ENCODE results near the gene KCNK10. TPM values are rescaled to one million over a fixed set of nuclear protein-coding genes. Genes with fewer than 3 reads are reported as not detected.

The KCNK10 gene, protein sequence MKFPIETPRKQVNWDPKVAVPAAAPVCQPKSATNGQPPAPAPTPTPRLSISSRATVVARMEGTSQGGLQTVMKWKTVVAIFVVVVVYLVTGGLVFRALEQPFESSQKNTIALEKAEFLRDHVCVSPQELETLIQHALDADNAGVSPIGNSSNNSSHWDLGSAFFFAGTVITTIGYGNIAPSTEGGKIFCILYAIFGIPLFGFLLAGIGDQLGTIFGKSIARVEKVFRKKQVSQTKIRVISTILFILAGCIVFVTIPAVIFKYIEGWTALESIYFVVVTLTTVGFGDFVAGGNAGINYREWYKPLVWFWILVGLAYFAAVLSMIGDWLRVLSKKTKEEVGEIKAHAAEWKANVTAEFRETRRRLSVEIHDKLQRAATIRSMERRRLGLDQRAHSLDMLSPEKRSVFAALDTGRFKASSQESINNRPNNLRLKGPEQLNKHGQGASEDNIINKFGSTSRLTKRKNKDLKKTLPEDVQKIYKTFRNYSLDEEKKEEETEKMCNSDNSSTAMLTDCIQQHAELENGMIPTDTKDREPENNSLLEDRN
- total RNA-seq (1.5 and 1.6 TPM in 2 replicates), polyA plus RNA-seq (0.41 and 1.7 TPM in 2 replicates)

DNA sequence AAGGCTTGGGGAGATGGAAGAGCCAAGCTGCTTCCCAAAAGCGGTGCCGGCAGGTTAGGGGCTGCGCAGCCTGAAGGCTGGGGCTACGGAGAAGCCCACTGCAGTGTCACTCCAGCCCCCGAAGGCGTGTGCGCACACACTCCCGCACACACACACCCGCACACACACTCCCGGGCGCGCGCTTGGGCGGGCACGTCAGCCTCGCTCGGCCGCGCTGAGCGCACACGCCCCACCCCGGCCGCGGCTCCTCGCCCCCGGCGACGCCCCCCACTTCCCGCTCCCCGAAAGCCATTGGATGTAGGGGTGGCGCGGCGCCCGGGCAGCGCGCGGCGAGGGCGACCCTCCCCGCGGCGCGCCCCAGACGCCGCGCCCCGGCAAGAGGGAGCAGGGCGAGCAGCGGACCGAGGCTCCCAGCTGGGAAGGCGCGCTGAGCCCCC, at the start of gene KCNK10:
KCNK10 (minus strand) TSS at position 184 of the 437 bp plus-strand sequence. CDS start 471 bp downstream, outside the sequence.
- WGBS (ENCODE audit: low lambda C conversion rate, missing lambda C conversion rate), result 0% methylated on average over 9 of the region's 52 CpGs
- Histone ChIP-seq H3K27me3 (peaks cover 93% of the 10 kb centered on the region), H4K20me1 (ENCODE audit: insufficient read depth, poor library complexity, severe bottlenecking) (no peaks in the 10 kb centered on the region), H2AFZ (peak within 1 kb of the TSS; percentile 45), H3K79me2 (no peaks in the 10 kb centered on the region), H3K36me3 (replicated peaks; ENCODE audit: insufficient read depth, low read depth) (no peaks in the 10 kb centered on the region), H3K4me2 (peak within 1 kb of the TSS; percentile 93), H3K9me3 (ENCODE audit: low read depth) (no peaks in the 10 kb centered on the region), H3K4me3 (peak within 1 kb of the TSS; percentile 29), H3K27ac (no peak within 1 kb of the TSS), H3K4me1 (ENCODE audit: insufficient read depth) (peaks cover 10% of the 10 kb centered on the region), H3K9me2 (replicated peaks; ENCODE audit: insufficient read depth) (no peaks in the 10 kb centered on the region)
- TF ChIP-seq EZH2 (IDR thresholded peaks at IDR 0.05; ENCODE audit: borderline replicate concordance), result no peak
- no peak for TF ChIP-seq EZH2phosphoT487 (IDR thresholded peaks at IDR 0.05; ENCODE audit: low read depth, severe bottlenecking, unreplicated experiment)
- TF ChIP-seq, protein P1, sequence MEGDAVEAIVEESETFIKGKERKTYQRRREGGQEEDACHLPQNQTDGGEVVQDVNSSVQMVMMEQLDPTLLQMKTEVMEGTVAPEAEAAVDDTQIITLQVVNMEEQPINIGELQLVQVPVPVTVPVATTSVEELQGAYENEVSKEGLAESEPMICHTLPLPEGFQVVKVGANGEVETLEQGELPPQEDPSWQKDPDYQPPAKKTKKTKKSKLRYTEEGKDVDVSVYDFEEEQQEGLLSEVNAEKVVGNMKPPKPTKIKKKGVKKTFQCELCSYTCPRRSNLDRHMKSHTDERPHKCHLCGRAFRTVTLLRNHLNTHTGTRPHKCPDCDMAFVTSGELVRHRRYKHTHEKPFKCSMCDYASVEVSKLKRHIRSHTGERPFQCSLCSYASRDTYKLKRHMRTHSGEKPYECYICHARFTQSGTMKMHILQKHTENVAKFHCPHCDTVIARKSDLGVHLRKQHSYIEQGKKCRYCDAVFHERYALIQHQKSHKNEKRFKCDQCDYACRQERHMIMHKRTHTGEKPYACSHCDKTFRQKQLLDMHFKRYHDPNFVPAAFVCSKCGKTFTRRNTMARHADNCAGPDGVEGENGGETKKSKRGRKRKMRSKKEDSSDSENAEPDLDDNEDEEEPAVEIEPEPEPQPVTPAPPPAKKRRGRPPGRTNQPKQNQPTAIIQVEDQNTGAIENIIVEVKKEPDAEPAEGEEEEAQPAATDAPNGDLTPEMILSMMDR (IDR thresholded peaks at IDR 0.05; ENCODE audit: poor library complexity), result no peak
- DNase-seq (ENCODE audit: low spot score), result no peak

DNA sequence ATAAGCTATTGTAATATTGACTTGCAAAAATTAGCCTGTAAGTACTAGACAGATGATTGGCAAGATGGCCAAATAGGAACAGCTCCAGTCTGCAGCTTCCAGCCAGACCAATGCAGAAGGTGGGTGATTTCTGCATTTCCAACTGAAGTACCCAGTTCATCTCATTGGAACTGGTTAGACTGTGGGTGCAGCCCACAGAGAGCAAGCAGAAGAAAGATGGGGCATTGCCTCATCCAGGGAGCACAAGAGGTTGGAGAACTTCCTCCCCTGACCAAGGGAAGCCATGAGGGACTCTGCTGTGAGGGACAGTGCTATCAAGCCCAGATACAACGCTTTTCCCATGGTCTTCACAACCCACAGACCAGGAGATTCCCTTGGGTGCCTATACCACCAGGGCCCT, 46.4 kb upstream of the KCNK10 start:
- Histone ChIP-seq H3K9me2 (replicated peaks; ENCODE audit: insufficient read depth) (no peaks in the 10 kb centered on the region), H3K4me3 (no peak overlapping the region), H3K4me2 (no peak overlapping the region), H3K27me3 (no peaks in the 10 kb centered on the region), H3K4me1 (ENCODE audit: insufficient read depth) (no peaks in the 10 kb centered on the region), H3K79me2 (no peaks in the 10 kb centered on the region), H3K36me3 (replicated peaks; ENCODE audit: insufficient read depth, low read depth) (no peaks in the 10 kb centered on the region), H4K20me1 (ENCODE audit: insufficient read depth, poor library complexity, severe bottlenecking) (no peaks in the 10 kb centered on the region), H2AFZ (no peak overlapping the region), H3K9me3 (ENCODE audit: low read depth) (no peaks in the 10 kb centered on the region), H3K27ac (no peak overlapping the region)
- 83% methylated on average over 1 of the region's 1 CpG for WGBS (ENCODE audit: low lambda C conversion rate, missing lambda C conversion rate)
- TF ChIP-seq EZH2phosphoT487 (IDR thresholded peaks at IDR 0.05; ENCODE audit: low read depth, severe bottlenecking, unreplicated experiment) (no peak), EZH2 (IDR thresholded peaks at IDR 0.05; ENCODE audit: borderline replicate concordance) (no peak)
- TF ChIP-seq, protein P1 (IDR thresholded peaks at IDR 0.05; ENCODE audit: poor library complexity), result no peak
- DNase-seq (ENCODE audit: low spot score), result no peak

DNA sequence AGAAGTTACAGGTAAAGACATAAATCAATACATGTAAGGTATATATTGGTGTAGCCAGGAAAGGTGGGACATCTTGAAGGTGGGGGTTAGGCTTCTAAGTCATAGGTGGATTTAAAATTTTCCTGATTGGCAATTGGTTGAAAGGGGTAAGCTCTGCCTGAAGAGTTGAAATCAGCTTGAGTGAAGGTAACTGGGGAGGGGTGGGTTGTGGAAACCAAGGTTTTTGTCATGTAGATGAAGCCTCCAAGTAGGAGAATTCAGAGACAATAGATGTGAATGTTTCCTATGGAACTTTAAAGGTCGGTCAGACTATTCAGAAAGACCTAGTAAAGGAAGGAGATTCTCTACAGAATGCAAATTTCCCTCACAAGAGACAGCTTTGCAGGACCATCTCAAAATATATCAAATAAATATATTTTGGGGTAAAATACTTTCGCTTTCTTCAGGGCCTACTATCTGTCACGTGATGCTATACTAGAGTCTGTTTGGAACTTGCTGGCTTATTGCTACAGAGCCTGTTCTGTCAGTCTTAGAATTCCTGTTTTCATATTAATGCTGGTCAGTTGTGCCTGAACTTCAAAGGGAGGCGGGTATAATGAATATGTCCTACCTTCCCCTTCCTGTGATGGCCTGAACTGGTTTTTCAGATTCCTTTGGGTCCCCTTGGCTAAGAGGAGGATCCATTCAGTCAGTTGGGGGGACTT, 41.8 kb upstream of the KCNK10 start:
- Histone ChIP-seq H3K79me2 (no peaks in the 10 kb centered on the region), H3K4me3 (no peak overlapping the region), H3K9me3 (ENCODE audit: low read depth) (no peaks in the 10 kb centered on the region), H4K20me1 (ENCODE audit: insufficient read depth, poor library complexity, severe bottlenecking) (no peaks in the 10 kb centered on the region), H2AFZ (no peak overlapping the region), H3K27me3 (no peaks in the 10 kb centered on the region), H3K4me1 (ENCODE audit: insufficient read depth) (no peaks in the 10 kb centered on the region), H3K27ac (no peak overlapping the region), H3K36me3 (replicated peaks; ENCODE audit: insufficient read depth, low read depth) (no peaks in the 10 kb centered on the region), H3K9me2 (replicated peaks; ENCODE audit: insufficient read depth) (no peaks in the 10 kb centered on the region), H3K4me2 (no peak overlapping the region)
- WGBS (ENCODE audit: low lambda C conversion rate, missing lambda C conversion rate), result 77% methylated on average over 4 of the region's 4 CpGs
- no peak for DNase-seq (ENCODE audit: low spot score)
- TF ChIP-seq, protein P1 (IDR thresholded peaks at IDR 0.05; ENCODE audit: poor library complexity), result no peak
- TF ChIP-seq EZH2 (IDR thresholded peaks at IDR 0.05; ENCODE audit: borderline replicate concordance), result no peak
- no peak for TF ChIP-seq EZH2phosphoT487 (IDR thresholded peaks at IDR 0.05; ENCODE audit: low read depth, severe bottlenecking, unreplicated experiment)
